Chondrocyte (in vitro differentiated cells): Measurements from ENCODE around the gene ZNF74. TPM values are rescaled to one million over a fixed set of nuclear protein-coding genes. Genes with fewer than 3 reads are reported as not detected.
A peak's percentile ranks its signal among the peaks of the same experiment; 100 is the strongest.

Experiments
- DNase-seq: peaks from one replicate; pipeline ENCODE4 v3.0.0; 2021; ENCODE audit warnings: mixed read lengths, low spot score
- H3K27ac Mint-ChIP-seq: one replicate; pipeline ENCODE4 v1.8.0; 2021; ENCODE audit warnings: mild to moderate bottlenecking, moderate library complexity, mixed read lengths; ENCODE audit not compliant: unreplicated experiment
- H3K27me3 Mint-ChIP-seq: 2 replicates; pipeline ENCODE4 v1.8.0; 2021; ENCODE audit warnings: low read depth, mixed read lengths
- H3K36me3 Mint-ChIP-seq: 2 replicates; pipeline ENCODE4 v1.8.0; 2021; ENCODE audit warnings: low read depth, mixed read lengths
- H3K4me1 Mint-ChIP-seq: 2 replicates; pipeline ENCODE4 v1.8.0; 2021; ENCODE audit warnings: low read depth, mild to moderate bottlenecking, mixed read lengths
- H3K4me3 Mint-ChIP-seq: one replicate; pipeline ENCODE4 v1.8.0; 2021; ENCODE audit warnings: mild to moderate bottlenecking, moderate library complexity, mixed read lengths; ENCODE audit not compliant: unreplicated experiment
- H3K9me3 Mint-ChIP-seq: 2 replicates; pipeline ENCODE4 v1.8.0; 2021; ENCODE audit warnings: low read depth, mixed read lengths
- total RNA-seq: library from RNA; stranded (reverse); gene quantifications from 3 replicates; pipeline ENCODE4 v1.2.1, GENCODE V29; 2021
- TF ChIP-seq, protein P1 (sequence below): fragments of 200-600 bp; sonication (generic); IDR thresholded peaks from 2 replicates; pipeline ENCODE4 v1.5.0; 2021; ENCODE audit warnings: antibody characterized with exemption, mild to moderate bottlenecking, moderate library complexity

ZNF74 gene
- total RNA-seq, 1 donor from 2014 or later: 15.7 TPM

DNA sequence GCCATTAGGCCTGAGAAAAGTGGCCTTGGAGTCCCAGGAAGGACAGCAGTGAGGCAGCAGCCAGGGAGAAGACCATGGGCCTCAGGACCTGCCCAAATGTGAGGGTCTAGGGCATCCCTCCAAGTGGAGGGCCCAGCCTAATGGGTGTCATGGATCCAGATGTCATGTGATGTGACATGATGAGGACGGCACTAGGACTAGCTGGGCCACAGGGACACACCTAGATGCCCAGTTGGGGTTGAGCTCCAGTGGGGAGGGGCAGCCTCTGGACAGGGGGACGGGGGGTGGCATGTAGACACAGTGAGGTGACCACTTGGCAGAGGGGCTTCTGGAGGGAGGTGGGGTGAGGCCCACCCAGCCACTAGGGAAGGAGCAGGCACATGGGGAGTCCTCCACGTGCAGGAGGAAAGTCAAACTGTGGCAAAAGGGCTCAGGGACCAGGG lies 38.3 kb downstream of the ZNF74 start:
- Mint-ChIP-seq H3K4me3 (no peak overlapping the region), H3K9me3 (no peaks in the 10 kb centered on the region), H3K36me3 (peaks cover 7% of the 10 kb centered on the region), H3K27ac (peak overlapping the region; percentile 12), H3K4me1 (peaks cover 33% of the 10 kb centered on the region), H3K27me3 (no peaks in the 10 kb centered on the region)
- peak; percentile 58 for DNase-seq
- TF ChIP-seq, protein P1, sequence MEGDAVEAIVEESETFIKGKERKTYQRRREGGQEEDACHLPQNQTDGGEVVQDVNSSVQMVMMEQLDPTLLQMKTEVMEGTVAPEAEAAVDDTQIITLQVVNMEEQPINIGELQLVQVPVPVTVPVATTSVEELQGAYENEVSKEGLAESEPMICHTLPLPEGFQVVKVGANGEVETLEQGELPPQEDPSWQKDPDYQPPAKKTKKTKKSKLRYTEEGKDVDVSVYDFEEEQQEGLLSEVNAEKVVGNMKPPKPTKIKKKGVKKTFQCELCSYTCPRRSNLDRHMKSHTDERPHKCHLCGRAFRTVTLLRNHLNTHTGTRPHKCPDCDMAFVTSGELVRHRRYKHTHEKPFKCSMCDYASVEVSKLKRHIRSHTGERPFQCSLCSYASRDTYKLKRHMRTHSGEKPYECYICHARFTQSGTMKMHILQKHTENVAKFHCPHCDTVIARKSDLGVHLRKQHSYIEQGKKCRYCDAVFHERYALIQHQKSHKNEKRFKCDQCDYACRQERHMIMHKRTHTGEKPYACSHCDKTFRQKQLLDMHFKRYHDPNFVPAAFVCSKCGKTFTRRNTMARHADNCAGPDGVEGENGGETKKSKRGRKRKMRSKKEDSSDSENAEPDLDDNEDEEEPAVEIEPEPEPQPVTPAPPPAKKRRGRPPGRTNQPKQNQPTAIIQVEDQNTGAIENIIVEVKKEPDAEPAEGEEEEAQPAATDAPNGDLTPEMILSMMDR: no peak

DNA sequence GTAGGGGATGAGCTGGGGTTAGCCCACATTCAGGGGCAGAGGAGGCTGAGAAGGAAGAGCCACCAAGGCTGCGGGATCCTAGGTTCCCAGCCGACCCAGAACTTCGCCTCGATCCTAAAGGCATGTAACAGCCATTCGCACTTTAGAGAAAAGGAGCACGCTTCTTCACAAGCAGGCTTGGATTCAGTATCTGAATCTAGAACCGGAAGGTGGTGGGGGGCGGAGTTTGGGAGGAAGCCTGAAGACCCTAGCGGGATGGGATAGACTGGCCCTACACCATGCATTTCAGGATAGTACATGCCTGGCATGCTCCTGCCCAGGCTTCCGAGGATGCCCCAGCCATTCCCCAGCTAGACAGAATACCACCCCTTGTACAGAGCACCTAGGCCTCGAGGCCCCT lies 39.2 kb downstream of the ZNF74 start:
- Mint-ChIP-seq H3K9me3 (no peaks in the 10 kb centered on the region), H3K4me1 (peaks cover 34% of the 10 kb centered on the region), H3K36me3 (peaks cover 4% of the 10 kb centered on the region), H3K27me3 (no peaks in the 10 kb centered on the region), H3K27ac (no peak overlapping the region), H3K4me3 (no peak overlapping the region)
- DNase-seq: peak; percentile 56
- TF ChIP-seq, protein P1: no peak

GRCh38 chr22:20433686-20434241 lies 39.8 kb downstream of the ZNF74 start:
- no peak overlapping the region for H3K4me3 Mint-ChIP-seq

GRCh38 chr22:20434264-20434751 lies 40.4 kb downstream of the ZNF74 start:
- no peak overlapping the region for H3K27ac Mint-ChIP-seq
- H3K9me3 Mint-ChIP-seq: no peaks in the 10 kb centered on the region
- TF ChIP-seq, protein P1: no peak
- peaks cover 45% of the 10 kb centered on the region for H3K4me1 Mint-ChIP-seq
- no peaks in the 10 kb centered on the region for H3K27me3 Mint-ChIP-seq
- peaks cover 2% of the 10 kb centered on the region for H3K36me3 Mint-ChIP-seq
- no peak overlapping the region for H3K4me3 Mint-ChIP-seq
- peak; percentile 55 for DNase-seq

More at GRCh38 chr22:20433686-20434241, 39.8 kb downstream of the ZNF74 start:
- DNase-seq: peak; percentile 69
- Mint-ChIP-seq H3K9me3 (no peaks in the 10 kb centered on the region), H3K27me3 (no peaks in the 10 kb centered on the region), H3K4me1 (peaks cover 40% of the 10 kb centered on the region), H3K27ac (no peak overlapping the region), H3K36me3 (peaks cover 4% of the 10 kb centered on the region)
- TF ChIP-seq, protein P1: no peak

DNA sequence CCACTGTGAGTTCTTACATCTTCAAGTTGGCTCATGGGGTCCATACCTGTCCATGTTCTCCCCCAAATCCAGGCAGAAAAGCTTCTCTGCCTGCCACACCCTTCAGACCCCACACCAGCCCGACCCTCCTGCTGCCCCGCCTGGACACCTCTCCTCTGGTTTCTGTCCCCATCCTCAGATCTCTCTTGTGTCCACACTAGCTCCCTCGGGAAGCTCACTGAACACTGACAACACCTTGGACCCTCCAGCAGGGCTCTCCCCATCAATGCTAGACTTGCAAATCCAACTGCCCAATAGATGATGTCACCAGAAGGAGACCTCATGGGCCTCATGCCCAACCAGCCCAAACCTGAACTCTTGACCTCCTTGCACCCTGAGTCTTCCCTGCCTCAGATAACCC lies 40.8 kb downstream of the ZNF74 start:
- H3K4me3 Mint-ChIP-seq: peak overlapping the region; percentile 19
- no peaks in the 10 kb centered on the region for H3K27me3 Mint-ChIP-seq
- peak overlapping the region; percentile 75 for H3K27ac Mint-ChIP-seq
- TF ChIP-seq, protein P1: no peak
- peaks cover 2% of the 10 kb centered on the region for H3K36me3 Mint-ChIP-seq
- H3K4me1 Mint-ChIP-seq: peaks cover 49% of the 10 kb centered on the region
- H3K9me3 Mint-ChIP-seq: no peaks in the 10 kb centered on the region
- DNase-seq: peak; percentile 42
